Adipocyte (in vitro differentiated cells): ENCODE measurements around the gene SLC1A7.

Source experiments
- DNase-seq: peaks from one replicate; pipeline ENCODE4 v3.0.0-alpha.2; 2015; ENCODE audit warnings: low read depth
- H3K27me3 ChIP-seq: replicated peaks from 2 replicates; pipeline ENCODE4 v1.7.0; 2013; ENCODE audit warnings: mild to moderate bottlenecking, low read length, moderate library complexity; ENCODE audit not compliant: control insufficient read depth, insufficient read depth
- H3K36me3 ChIP-seq: 2 replicates; pipeline ENCODE4 v1.7.0; 2013; ENCODE audit warnings: low read length, mild to moderate bottlenecking, moderate library complexity; ENCODE audit not compliant: control insufficient read depth, insufficient read depth, severe bottlenecking
- H3K4me1 ChIP-seq: 2 replicates; pipeline ENCODE4 v1.7.0; 2013; ENCODE audit warnings: mild to moderate bottlenecking, low read length, moderate library complexity; ENCODE audit not compliant: control insufficient read depth, insufficient read depth
- H3K4me3 ChIP-seq: 2 replicates; pipeline ENCODE4 v1.7.0; 2013; ENCODE audit warnings: mild to moderate bottlenecking, low read length, moderate library complexity
- H3K9ac ChIP-seq: 2 replicates; pipeline ENCODE4 v1.7.0; 2013; ENCODE audit warnings: mild to moderate bottlenecking, low read length, moderate library complexity
- H3K9me3 ChIP-seq: 2 replicates; pipeline ENCODE4 v1.7.0; 2013; ENCODE audit warnings: mild to moderate bottlenecking, low read length, moderate library complexity; ENCODE audit not compliant: control insufficient read depth

Gene SLC1A7

GRCh38 chr1:53087332-53088285 lies 54.8 kb downstream of the SLC1A7 start:
- DNase-seq, result no peak
- peaks cover 31% of the 10 kb centered on the region for H3K4me1 ChIP-seq

GRCh38 chr1:53086491-53087070 lies 55.9 kb downstream of the SLC1A7 start:
- peak; percentile 9 for DNase-seq
- no peak overlapping the region for H3K9ac ChIP-seq
- H3K36me3 ChIP-seq, result peaks cover 46% of the 10 kb centered on the region
- peaks cover 29% of the 10 kb centered on the region for H3K4me1 ChIP-seq
- no peaks in the 10 kb centered on the region for H3K27me3 ChIP-seq
- H3K9me3 ChIP-seq, result no peaks in the 10 kb centered on the region
- H3K4me3 ChIP-seq, result no peak overlapping the region

More at GRCh38 chr1:53087332-53088285, 54.8 kb downstream of the SLC1A7 start:
- no peak overlapping the region for H3K9ac ChIP-seq
- H3K9me3 ChIP-seq, result no peaks in the 10 kb centered on the region
- no peaks in the 10 kb centered on the region for H3K27me3 ChIP-seq
- H3K4me3 ChIP-seq, result no peak overlapping the region
- H3K36me3 ChIP-seq, result peaks cover 35% of the 10 kb centered on the region

DNA sequence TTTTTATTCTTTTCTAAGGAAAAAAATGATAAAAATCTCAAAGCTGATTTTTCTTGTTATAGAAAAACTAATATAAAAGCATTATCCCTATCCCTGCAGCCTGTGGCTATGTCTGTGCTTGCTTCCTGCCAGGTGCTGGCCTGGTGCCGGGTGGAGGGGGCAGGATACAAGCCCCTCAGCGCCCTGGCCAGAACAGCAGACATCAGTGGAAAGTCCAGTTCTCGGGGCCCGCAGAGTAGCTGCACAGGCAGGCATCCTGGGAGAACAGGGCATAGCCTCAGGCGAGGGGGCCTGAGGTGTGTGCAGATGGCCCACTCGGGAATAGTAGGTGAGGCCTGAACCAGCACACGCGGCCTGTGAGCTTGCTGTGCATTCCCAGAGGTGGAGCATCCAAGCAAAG lies 57.0 kb downstream of the SLC1A7 start:
- Histone ChIP-seq H3K9ac (no peak overlapping the region), H3K27me3 (no peaks in the 10 kb centered on the region), H3K36me3 (peaks cover 57% of the 10 kb centered on the region), H3K9me3 (no peaks in the 10 kb centered on the region), H3K4me3 (no peak overlapping the region), H3K4me1 (peaks cover 17% of the 10 kb centered on the region)
- no peak for DNase-seq

GRCh38 chr1:53084589-53084971 lies 57.9 kb downstream of the SLC1A7 start:
- H3K9me3 ChIP-seq, result no peaks in the 10 kb centered on the region
- H3K4me3 ChIP-seq, result no peak overlapping the region
- H3K9ac ChIP-seq, result no peak overlapping the region
- peaks cover 63% of the 10 kb centered on the region for H3K36me3 ChIP-seq
- H3K27me3 ChIP-seq, result no peaks in the 10 kb centered on the region
- H3K4me1 ChIP-seq, result peaks cover 11% of the 10 kb centered on the region
- DNase-seq, result no peak

- no peak overlapping the region for H3K4me3 ChIP-seq
- peaks cover 68% of the 10 kb centered on the region for H3K36me3 ChIP-seq
- no peak for DNase-seq
- no peak overlapping the region for H3K9ac ChIP-seq
- no peaks in the 10 kb centered on the region for H3K27me3 ChIP-seq
- no peaks in the 10 kb centered on the region for H3K9me3 ChIP-seq
- H3K4me1 ChIP-seq, result peaks cover 4% of the 10 kb centered on the region
These were observed 58.5 kb downstream of the SLC1A7 start for GRCh38 chr1:53083636-53084588.

DNA sequence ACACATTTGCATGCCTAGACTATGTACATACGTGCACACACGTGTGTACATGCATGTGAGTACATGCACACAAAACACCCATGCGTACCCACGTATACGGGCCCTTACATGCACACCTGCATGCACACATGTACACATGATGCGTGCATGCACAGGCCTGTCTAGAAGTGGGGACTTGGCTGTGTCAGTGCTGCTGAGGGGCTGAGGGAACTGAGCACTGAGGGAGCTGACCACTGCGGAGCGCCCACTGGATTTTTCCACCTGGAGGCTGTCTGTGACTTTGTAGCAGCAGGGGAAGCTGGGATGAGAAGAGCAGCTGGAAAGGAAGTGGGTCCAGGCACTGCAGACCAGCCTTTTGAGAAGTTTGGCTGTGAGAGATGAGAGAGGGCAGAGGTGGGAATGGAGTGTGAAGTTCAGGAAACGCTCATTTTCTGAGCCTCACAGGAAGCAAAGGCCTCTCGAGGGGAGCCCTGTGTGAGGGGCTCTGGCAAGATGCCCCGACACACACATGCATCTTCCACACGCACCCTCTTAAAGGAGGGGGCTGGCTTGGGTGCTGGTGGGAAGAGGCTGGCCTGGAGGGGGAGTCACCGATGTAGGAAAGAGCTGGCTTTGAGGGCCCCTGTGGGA lies 59.5 kb downstream of the SLC1A7 start:
- no peak overlapping the region for H3K4me3 ChIP-seq
- no peak overlapping the region for H3K9ac ChIP-seq
- H3K9me3 ChIP-seq, result no peaks in the 10 kb centered on the region
- H3K36me3 ChIP-seq, result peaks cover 78% of the 10 kb centered on the region
- H3K27me3 ChIP-seq, result no peaks in the 10 kb centered on the region
- H3K4me1 ChIP-seq, result no peaks in the 10 kb centered on the region
- no peak for DNase-seq

- no peak for DNase-seq
- no peak overlapping the region for H3K9ac ChIP-seq
These were observed 60.9 kb downstream of the SLC1A7 start for GRCh38 chr1:53081384-53082066.

DNA sequence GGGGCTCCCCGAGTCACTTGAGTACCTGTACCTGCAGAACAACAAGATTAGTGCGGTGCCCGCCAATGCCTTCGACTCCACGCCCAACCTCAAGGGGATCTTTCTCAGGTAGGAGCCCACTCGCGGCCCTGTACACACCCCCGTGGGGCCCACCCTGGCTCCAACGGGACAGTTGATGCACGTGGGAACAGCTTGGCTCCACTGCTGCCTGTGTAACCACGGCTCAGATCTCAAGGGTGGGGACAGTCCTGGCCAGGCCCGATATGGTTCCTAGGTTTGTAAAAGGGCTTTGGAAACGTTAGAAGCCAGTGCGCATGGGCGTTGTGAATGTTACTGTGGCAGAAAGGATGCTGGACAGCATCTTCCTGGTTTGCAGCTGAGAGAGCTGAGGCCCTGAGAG lies 61.7 kb downstream of the SLC1A7 start:
- peaks cover 77% of the 10 kb centered on the region for H3K36me3 ChIP-seq
- H3K27me3 ChIP-seq, result no peaks in the 10 kb centered on the region
- no peaks in the 10 kb centered on the region for H3K9me3 ChIP-seq
- H3K4me3 ChIP-seq, result no peak overlapping the region
- no peak for DNase-seq
- H3K9ac ChIP-seq, result no peak overlapping the region
- no peaks in the 10 kb centered on the region for H3K4me1 ChIP-seq

More at GRCh38 chr1:53081384-53082066, 60.9 kb downstream of the SLC1A7 start:
- H3K9me3 ChIP-seq, result no peaks in the 10 kb centered on the region
- H3K36me3 ChIP-seq, result peaks cover 81% of the 10 kb centered on the region
- no peaks in the 10 kb centered on the region for H3K4me1 ChIP-seq
- H3K27me3 ChIP-seq, result no peaks in the 10 kb centered on the region
- H3K4me3 ChIP-seq, result no peak overlapping the region

GRCh38 chr1:53080041-53080440 lies 62.4 kb downstream of the SLC1A7 start:
- peaks cover 77% of the 10 kb centered on the region for H3K36me3 ChIP-seq
- no peaks in the 10 kb centered on the region for H3K9me3 ChIP-seq
- no peak overlapping the region for H3K4me3 ChIP-seq
- no peaks in the 10 kb centered on the region for H3K4me1 ChIP-seq
- no peak overlapping the region for H3K9ac ChIP-seq
- DNase-seq, result no peak
- H3K27me3 ChIP-seq, result no peaks in the 10 kb centered on the region

- Histone ChIP-seq H3K4me3 (no peak overlapping the region), H3K9ac (no peak overlapping the region), H3K27me3 (no peaks in the 10 kb centered on the region), H3K36me3 (peaks cover 74% of the 10 kb centered on the region), H3K9me3 (no peaks in the 10 kb centered on the region), H3K4me1 (no peaks in the 10 kb centered on the region)
- DNase-seq, result no peak
These were observed 63.2 kb downstream of the SLC1A7 start for GRCh38 chr1:53079251-53079650.
